DMS114 treated with DMSO at 0.1 percent for 48 hours (cell line): ENCODE results near the gene GOSR1.
"Not testable (repeated sequence)": the region's sequence is repeated elsewhere in the genome, so short reads cannot be mapped to it uniquely, and the experiment has no call there.

Source experiments
- DNase-seq: peaks from one replicate; lab custom pipeline; 2025; ENCODE audit not compliant: unreplicated experiment; lab: John Stamatoyannopoulos, UW

GOSR1 gene

DNA sequence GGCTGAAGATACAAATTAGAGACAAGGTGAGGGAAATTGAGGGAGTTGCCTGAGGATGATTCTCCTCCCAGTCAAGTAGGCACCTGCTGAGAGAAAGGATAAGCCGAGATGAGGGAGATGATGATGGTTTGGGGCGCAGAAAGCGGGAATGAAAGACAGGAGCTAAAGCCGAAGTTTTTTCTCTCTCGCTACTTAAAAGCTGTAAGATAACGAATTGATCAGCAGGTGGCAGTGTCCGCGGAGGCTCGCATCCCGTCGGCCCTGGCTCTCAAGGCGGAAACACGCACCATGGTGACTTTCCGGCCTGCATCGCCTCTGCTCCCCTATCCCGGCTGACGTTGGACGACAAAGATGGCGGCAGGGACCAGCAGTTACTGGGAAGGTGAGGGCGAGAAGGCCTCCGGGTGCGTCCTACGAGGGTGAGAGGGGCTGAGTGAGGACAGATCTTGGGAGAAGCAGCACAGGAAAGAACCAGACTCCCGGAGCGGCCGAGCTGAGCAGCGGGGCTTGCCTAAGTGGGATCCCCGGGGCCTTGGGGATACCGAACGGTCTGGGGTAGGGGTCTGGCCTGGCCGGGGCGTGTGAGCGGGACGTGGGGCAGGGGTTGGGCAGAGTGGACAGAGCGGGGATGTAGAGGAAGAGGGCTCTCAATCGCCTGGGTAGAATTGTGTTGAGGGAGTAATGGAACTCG is at the start of gene GOSR1:
Gene GOSR1 (plus strand): TSS at position 326 of the 691 bp plus-strand sequence. CDS start 26 bp downstream, at position 352.
- DNase-seq: peak; percentile 92

DNA sequence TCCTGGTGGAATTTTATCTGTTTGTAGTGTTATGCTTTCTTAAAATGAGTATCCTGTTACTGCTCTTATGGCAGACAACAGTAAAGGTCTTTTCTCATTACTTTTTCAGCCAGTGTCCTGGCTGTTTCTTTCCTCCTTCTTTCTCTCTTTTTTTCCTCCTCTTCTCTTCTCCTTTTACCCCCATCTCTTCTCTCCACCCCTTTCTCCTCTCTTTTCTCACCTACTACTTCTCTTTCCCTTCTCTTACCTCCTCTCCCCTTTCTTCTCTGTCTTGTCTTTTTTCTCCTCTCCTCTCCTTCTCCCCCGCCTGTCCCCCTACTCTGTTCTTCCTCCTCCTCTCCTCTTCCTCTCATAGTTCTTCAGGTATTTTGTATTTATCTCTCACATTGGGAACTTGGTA is 49.6 kb upstream of the GOSR1 start:
- no peak for DNase-seq

DNA sequence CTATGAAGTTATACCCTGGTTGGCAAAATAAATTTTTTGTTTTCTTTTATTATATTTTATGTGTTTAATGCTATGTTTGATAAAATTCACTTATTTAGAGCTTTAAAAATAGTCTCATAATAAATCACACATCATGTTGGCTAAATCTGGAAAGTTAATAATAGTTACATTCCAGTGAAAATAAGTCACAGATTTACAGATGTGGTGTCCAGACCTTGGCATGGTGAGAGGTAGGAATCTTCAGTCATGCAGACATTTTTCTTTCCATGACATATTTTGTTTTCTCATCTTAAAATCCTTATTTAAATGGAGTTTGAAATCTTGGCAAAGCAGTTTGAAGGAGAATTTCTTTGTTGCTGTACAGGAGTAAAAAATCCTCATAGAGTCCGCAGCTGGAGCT is 48.1 kb upstream of the GOSR1 start:
- DNase-seq: no peak

DNA sequence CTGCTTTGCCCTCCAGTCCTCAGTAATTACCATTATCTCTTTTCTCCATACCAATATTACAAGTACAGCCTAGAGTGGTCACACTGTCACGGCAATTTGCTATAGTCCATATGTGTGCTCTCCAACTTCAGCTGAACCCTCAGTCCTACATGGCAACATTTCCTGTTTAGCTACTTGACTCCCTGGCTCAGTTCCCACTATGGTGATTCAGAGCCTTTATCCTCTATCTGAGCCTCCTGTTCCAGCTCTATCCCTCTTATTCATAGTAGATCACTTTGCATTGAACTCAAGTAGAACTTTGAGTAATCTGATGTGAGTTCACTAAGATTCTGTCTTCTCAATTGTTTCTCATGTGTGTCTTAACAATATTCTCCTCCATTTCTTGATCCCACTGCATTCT is 43.7 kb upstream of the GOSR1 start:
- DNase-seq: no peak

DNA sequence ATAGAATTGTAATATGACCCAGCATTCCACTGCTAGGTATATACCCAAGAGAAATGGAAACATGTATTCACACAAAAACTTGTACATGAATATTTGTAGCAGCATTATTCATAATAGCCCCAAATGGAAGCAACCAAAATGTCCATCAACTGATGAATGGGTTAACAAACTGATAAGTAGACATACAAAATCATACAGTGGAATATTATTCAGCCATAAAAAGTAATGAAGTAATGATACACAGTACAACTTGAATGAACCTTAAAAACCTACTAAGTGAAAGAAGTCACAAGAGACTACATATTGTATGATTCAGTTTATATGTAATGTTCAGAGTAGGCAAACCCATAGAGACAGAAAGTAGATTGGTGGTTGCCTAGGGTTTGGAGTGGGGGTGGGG is 40.5 kb upstream of the GOSR1 start:
- DNase-seq: no peak

DNA sequence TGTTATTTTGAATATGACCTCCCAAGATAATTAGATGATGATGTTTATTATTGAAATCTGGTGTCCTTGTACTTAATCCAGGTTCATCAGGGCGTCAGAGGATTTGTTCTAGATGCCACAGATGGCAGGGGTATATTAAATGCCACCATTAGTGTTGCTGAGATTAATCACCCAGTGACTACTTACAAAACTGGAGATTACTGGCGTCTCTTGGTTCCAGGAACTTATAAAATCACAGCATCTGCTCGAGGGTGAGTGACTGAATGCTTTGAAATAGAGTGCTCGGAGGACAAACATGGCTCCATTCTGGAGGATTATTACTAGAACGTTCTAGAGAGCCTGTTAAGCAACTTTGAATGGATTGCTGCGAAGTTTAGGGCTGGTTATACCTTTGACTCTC is 33.5 kb upstream of the GOSR1 start:
- no peak for DNase-seq

DNA sequence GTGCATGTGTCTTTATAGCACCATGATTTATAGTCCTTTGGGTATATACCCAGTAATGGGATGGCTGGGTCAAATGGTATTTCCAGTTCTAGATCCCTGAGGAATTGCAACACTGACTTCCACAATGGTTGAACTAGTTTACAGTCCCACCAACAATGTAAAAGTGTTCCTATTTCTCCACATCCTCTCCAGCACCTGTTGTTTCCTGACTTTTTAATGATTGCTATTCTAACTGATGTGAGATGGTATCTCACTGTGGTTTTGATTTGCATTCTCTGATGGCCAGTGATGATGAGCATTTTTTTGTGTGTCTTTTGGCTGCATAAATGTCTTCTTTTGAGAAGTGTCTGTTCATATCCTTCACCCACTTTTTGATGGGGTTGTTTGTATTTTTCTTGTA is 30.6 kb upstream of the GOSR1 start:
- not testable (repeated sequence) for DNase-seq

DNA sequence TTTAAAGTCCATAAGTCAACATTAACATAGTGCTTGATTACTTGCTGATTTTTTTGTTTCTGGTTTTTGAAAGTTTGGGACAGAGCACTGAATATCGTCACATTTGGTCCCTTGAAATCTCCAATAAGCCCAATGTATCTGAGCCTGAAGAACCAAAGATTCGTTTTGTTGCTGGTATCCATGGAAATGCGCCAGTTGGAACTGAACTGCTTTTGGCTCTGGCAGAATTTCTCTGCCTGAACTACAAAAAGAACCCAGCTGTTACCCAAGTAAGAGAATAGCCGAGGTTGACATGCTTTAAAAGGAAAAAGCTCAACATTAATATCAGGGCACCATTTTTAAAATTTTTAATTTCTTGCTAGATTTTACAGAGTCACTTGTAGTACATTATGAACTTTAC is 27.7 kb upstream of the GOSR1 start:
- DNase-seq: no peak

DNA sequence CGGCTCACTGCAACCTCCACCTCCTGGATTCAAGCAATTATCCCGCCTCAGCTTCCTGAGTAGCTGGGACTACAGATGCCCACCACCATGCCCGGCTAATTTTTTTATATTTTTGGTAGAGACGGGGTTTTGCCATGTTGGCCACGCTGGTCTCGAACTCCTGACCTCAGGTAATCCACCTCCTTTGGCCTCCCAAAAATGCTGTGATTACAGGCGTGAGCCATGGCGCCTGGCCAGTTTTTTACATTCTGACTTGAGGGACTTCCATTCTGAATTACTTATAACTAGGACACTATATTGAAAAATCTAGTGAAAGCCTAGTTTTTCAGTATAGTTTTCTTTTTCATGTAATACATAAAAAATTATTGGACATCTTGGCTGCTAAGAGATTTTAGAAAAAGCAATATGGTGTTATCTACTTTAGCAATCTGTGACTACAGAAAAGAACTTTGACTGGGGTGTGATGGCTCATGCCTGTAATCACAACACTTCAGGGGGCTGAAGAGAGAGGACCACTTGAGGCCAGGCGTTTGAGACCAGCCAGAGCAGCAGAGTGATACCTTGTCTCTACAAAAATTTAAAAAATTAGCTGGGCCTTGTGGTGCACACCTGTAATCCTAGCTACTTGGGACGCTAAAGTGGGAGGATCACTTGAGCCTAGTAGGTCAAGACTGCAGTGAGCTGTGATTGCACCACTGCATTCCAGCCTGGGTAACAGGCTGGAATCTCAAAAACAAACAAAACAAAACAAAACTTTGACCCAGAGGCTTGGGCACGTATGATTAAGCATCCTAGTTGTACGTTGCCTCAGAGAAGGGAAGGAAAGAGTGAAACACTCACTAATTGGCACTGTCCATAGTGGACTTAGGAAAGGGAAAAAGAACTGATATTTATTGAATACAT is 26.8 kb upstream of the GOSR1 start:
- DNase-seq: no peak

DNA sequence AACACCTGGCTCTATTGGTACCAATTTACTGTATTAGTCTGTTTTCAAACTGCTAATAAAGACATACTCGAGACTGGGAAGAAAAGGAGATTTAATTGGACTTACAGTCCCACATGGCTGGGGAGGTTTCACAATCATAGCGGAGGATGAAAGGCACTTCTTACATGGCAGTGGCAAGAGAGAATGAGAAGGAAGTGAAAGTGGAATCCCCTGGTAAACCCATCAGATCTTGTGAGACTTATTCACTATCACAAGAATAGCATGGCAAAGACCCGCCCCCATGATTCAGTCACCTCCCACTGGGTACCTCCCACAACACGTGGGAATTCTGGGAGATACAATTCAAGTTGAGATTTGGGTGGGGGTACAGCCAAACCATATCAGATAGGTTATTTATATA is 22.6 kb upstream of the GOSR1 start:
- no peak for DNase-seq

DNA sequence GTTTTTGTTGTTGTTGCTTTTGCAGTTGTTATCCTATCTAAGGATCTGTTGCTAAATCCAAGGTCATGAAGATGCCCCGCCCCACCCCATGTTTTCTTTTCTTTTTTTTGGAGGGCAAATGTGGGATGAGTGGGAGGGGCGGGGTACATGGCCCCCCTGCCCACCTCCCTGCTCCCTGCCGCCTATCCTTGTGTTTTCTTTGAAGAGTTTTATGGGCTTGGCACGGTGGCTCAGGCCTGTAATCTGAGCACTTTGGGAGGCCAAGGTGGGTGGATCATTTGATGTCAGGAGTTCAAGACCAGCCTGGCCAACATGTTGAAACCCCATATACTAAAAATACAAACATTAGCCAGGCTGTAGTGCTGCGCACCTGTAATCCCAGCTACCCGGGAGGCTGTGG is 18.8 kb upstream of the GOSR1 start:
- no peak for DNase-seq

DNA sequence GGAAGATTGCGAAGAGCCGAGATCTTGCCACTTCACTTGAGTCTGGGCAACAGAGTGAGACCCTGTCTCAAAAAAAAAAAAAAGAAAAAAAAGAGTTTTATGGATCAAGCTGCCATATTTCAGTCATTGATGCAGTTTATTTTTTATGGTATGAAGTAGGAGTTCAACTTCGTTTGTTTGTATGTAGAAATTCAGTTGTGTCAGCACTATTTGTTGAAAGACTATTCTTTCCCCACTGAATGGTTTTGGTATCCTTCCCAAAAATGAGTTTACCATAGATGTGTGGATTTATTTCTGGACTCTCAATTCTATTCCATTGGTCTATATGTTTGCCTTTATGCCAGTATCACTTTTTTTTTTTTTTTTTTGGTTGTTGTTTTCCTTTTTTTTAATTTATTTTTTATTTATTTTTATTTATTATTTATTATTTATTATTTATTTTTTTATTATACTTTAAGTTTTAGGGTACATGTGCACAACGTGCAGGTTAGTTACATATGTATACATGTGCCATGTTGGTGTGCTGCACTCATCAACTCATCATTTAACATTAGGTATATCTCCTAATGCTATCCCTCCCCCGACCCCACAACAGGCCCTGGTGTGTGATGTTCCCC is 18.3 kb upstream of the GOSR1 start:
- not testable (repeated sequence) for DNase-seq

DNA sequence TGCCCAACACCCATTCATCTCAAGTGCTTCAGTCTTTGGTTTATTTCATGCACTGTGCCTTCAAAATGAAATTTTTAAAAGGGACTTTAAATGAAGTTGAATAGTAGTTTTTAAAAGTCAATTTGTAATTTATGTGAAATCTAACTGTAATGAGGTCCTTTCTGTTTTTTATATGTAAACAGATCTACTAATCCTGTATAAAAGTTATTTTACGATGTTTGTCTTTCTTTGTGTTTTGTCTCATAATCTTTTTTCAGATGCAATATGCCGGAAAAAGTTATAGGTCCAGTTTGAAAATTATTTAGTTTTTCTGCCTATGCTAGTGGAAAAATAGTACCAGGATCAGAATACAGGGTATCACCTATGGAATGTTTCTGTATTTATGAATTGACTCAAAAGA is 8.7 kb upstream of the GOSR1 start:
- no peak for DNase-seq

DNA sequence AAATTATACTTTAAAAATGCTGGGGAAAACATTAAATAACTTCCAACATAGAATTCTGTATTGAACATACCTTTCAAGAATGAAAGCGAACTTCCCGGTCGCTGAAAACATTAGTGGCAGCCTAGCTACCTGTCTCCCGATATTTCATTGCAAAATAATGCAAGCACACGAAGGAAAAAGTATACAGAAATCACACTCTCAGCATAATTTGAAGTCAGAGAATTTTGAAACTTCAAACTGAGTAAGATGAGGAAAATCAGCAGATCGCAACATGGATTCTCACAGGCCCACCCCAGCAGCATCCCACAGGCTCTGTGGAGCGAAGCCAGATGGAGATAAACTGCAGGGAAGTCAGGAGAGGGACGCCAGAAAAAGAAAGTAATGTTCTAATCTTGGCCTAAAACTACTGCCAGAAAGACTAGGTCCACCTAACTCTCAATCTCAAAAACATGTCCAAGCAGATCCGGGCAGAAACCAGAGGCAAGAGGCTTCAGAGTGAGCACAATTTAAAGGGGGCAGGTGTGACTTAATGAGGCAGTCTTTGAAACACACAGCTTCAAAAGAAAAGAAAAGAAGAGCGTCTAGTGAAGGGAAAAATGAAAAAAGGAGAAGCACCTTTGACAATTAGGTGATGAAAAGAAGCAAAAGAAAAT is 4.8 kb upstream of the GOSR1 start:
- no peak for DNase-seq

DNA sequence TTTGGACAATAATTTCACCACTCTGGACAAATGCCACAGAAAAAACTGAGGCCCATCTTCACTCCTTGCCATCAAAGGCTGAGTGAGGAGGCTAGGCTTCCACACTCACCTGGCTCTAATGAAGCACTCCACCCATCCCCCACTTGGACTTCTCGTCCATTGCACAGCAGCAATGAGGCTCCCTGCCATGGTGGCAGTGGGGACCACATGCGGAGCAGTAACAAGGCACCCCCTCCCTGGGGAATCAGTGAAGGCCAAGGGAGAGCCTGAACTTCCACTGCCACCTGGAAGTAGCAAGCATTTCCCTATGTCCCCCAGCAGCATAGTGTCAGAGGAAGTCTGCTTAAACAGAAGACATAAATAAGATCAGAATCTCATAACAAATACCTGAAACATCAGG is 2.0 kb upstream of the GOSR1 start:
- no peak for DNase-seq

DNA sequence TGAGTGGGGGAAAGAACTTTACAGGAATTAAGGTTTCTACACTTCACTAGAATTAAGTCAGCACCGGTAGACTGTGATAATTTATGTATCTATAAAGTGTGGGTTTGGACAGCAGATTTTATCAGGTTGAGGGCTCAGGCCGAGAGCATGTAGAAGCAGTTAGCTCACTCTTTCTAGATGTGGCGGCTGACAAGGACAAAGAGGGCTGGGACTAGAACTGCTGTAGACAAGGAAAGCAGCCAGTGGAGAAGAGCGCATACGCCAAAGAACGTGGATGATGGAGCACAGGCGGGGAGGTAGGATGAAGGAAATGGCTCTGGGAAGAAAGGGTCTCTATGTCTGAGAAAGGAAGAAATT is 504 bp upstream of the GOSR1 start:
- DNase-seq: no peak

DNA sequence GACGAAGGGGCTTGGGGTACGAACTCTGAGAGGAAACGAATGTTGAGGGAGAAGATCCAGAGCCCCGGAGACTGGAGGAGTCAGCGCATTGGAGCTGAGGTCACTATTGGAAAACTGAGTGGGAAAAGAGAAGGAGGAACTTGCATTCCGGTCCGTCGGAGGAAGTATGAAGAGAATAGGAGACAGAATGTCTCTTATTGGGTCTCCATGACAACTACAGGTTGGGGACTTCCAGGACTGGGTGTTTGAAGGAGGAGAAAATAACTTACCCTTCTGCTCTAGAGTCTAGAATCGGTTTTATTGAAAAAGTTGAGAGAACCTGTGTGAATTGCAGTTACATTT is 537 bp downstream of the GOSR1 start:
- DNase-seq: no peak

DNA sequence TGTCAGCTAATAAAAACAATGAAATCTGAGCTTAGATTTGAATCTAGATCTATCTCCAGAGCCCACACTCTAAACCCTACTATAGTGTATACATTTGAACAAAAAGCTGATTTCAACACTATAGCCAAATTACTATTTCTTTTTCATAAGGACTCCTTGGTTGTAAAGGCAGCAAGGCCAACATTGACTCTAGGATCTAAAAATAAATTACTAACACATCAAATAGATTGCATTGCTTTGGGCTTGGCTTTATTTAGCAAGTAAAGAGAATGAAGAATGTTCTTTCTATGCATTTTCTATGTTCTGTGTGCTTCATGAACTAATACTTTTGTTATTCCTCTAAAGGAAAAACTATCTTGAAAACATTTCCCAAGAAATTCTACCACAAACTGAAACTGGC is 5.3 kb downstream of the GOSR1 start:
- DNase-seq: no peak

DNA sequence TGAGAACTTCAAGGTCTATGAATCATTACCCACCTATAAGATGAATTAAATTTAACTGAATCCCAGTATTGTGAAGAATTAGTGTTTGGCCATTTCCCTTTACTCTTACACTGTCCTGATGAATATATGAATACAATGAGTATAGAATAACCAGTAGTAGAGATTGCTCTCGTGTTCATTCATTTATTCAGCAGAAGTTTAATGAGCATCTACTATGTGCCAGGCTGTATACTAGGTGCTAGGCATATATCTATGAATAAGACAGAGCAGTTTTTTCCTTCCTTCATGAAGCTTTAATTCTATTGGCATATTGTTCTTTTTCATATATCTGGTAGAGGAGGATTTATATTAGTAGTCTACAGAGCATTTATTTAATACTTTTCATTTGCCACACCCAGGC is 6.0 kb downstream of the GOSR1 start:
- DNase-seq: no peak

DNA sequence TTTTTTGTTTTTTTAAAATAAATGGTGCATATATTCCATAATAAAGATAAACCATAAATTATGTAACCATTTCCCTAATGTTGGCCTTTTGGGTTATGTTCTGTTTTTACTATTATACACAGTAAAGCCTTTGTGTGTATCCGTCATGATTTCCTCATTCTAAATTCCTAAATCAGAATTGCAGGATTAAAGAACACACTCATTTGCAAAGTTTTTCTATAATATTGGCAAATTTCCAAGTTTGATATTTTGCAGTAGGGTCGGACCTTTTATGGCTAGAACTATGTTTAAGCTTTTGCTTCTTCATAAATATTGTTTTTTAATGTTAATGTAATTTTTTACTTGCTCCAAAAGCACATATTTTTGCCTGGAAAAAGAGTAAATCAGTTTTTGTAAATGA is 16.6 kb downstream of the GOSR1 start:
- DNase-seq: no peak

DNA sequence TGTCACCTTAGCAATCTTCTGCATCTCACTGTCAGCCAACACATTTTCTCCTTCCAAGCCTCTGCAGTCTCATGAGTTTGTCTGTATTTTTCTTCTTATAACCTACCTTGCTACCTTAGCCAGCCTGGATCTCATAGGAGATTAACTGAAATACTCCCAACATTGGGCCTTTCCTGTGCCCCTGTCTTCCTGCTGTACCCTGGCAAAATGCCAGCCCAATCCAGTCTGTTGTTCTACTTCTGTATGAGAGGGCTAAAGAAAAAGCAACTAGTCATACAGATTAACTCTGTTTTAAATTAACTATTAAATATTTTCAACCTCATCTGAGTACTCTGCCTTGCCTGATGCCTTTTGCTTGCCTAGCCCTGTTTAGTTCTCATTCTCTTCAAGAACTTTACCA is 18.4 kb downstream of the GOSR1 start:
- no peak for DNase-seq

DNA sequence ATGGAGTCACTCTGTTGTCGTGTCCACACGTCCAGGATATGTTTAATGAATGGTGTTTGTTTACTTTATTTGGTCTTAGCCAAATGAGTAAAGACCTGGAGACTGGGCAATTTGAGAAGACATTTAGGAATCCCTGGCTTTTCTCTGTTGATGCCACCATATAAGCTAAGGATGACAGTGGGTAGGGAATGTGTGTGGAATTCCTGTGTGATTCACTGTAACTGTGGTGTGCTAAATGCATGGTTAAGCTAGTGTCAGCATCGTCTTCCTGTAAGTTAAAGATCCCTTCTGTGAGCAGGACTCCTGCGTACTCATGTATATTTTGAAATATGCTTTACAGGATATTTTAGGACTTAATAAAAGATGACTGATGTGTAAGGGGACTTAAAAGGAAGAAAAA is 26.4 kb downstream of the GOSR1 start:
- DNase-seq: no peak
